ENCODE data around the gene TIGAR.

The TIGAR gene

GRCh38 chr12:4293299-4293965, 27.6 kb upstream of the TIGAR start:
- no peak overlapping the region for H3K4me3 ChIP-seq (ENCODE audit: control insufficient read depth, low read depth, low read length)
- no peak for DNase-seq (ENCODE audit: low read depth)
- TF ChIP-seq CTCF (IDR thresholded peaks at IDR 0.05; ENCODE audit: control insufficient read depth, insufficient read depth, low read depth, low read length, missing control alignments), result no peak

GRCh38 chr12:4293966-4294505, 27.0 kb upstream of the TIGAR start:
- no peak for TF ChIP-seq CTCF (IDR thresholded peaks at IDR 0.05; ENCODE audit: control insufficient read depth, insufficient read depth, low read depth, low read length, missing control alignments)
- no peak overlapping the region for H3K4me3 ChIP-seq (ENCODE audit: control insufficient read depth, low read depth, low read length)
- DNase-seq (ENCODE audit: low read depth), result no peak

GRCh38 chr12:4296751-4297150, 24.3 kb upstream of the TIGAR start:
- no peak for DNase-seq (ENCODE audit: low read depth)
- no peak for TF ChIP-seq CTCF (IDR thresholded peaks at IDR 0.05; ENCODE audit: control insufficient read depth, insufficient read depth, low read depth, low read length, missing control alignments)
- no peak overlapping the region for H3K4me3 ChIP-seq (ENCODE audit: control insufficient read depth, low read depth, low read length)

- H3K4me3 ChIP-seq (ENCODE audit: control insufficient read depth, low read depth, low read length), result no peak overlapping the region
- no peak for TF ChIP-seq CTCF (IDR thresholded peaks at IDR 0.05; ENCODE audit: control insufficient read depth, insufficient read depth, low read depth, low read length, missing control alignments)
- DNase-seq (ENCODE audit: low read depth), result no peak
Measured at GRCh38 chr12:4297617-4298016, 23.4 kb upstream of the TIGAR start.

GRCh38 chr12:4300883-4301282, 20.1 kb upstream of the TIGAR start:
- H3K4me3 ChIP-seq (ENCODE audit: control insufficient read depth, low read depth, low read length), result no peak overlapping the region
- DNase-seq (ENCODE audit: low read depth), result no peak
- no peak for TF ChIP-seq CTCF (IDR thresholded peaks at IDR 0.05; ENCODE audit: control insufficient read depth, insufficient read depth, low read depth, low read length, missing control alignments)

GRCh38 chr12:4301932-4302501, 19.0 kb upstream of the TIGAR start:
- no peak for DNase-seq (ENCODE audit: low read depth)
- H3K4me3 ChIP-seq (ENCODE audit: control insufficient read depth, low read depth, low read length), result no peak overlapping the region
- no peak for TF ChIP-seq CTCF (IDR thresholded peaks at IDR 0.05; ENCODE audit: control insufficient read depth, insufficient read depth, low read depth, low read length, missing control alignments)

All from AG09309 (cell line).